Right cardiac atrium (tissue), 5 donors: ENCODE measurements around the gene CHST15. TPM values are rescaled to one million over a fixed set of nuclear protein-coding genes. Genes with fewer than 3 reads are reported as not detected.

Experiments
- ATAC-seq, 2 donors: fragments of 200-7000 bp; cut with Tn5 transposase; one replicate each; pipeline versions ENCODE4 v1.8.0 to v1.9.1; 2020; ENCODE audit warnings: moderate library complexity in 2 of 2, mild to moderate bottlenecking in 1 of 2
- DNase-seq, 3 donors: peaks; one replicate each; pipeline ENCODE4 v3.0.0-alpha.2; 2020
- H3K27ac ChIP-seq: one replicate; pipeline ENCODE4 v1.5.1; 2013; ENCODE audit warnings: mild to moderate bottlenecking, low read length, control low read depth, moderate library complexity
- H3K27me3 ChIP-seq: one replicate; pipeline ENCODE4 v1.6.1; 2013; ENCODE audit not compliant: control insufficient read depth, insufficient read depth
- H3K4me1 ChIP-seq: one replicate; pipeline ENCODE4 v1.6.1; 2013; ENCODE audit warnings: low read length; ENCODE audit not compliant: control insufficient read depth, insufficient read depth
- H3K4me3 ChIP-seq: one replicate; pipeline ENCODE4 v1.5.1; 2013; ENCODE audit warnings: low read length, control low read depth
- H3K9me3 ChIP-seq: one replicate; pipeline ENCODE4 v1.6.1; 2013; ENCODE audit warnings: low read length; ENCODE audit not compliant: control insufficient read depth
- WGBS: extraction: QIAGEN DNeasy Blood & Tissue Kit; methylation state at CpG from one replicate; pipeline ENCODE4 v1.1.7; 2013; 5-methylcytosine and 5-hydroxymethylcytosine counted together
- intact Hi-C, 4 donors: fragments of 100-400 bp; cut with DNase I; formaldehyde crosslinking; loops; one replicate each; pipeline versions ENCODE4 v1.11.0 to v1.14.0; 2022 to 2023
- polyA plus RNA-seq: library from polyadenylated mRNA; stranded (reverse); fragments of 200-250 nt; gene quantifications from one replicate; pipeline ENCODE4 v1.2.3, GENCODE V29; 2013
- total RNA-seq, 4 donors: library from RNA; stranded (reverse); fragmentation: NEBNext Ultra II Directional; extraction: Animal tissue kit (Norgen Biotek cat#: 25700); gene quantifications; one replicate each; pipeline ENCODE4 v1.2.1, GENCODE V29; 2021
- donor health status: healthy with polysubstance abuse.
- donor health status: DM: no; HTN: yes; CAD: no.
- donor health status: DM: no; HTN: no; CAD: no.
- donor health status: DM: no; HTN: yes; CAD: no; lungs with severe emphysema.
- donor health status: DM: yes; HTN: yes; CAD: no.

Gene CHST15
- total and polyA plus RNA-seq, 5 donors, result 2.2 to 11.9 (median 8.2) TPM

GRCh38 chr10:124130198-124130900 is 37.0 kb upstream of the CHST15 start:
- H3K4me3 ChIP-seq, result no peak overlapping the region
- H3K4me1 ChIP-seq, result no peaks in the 10 kb centered on the region
- H3K27ac ChIP-seq, result no peak overlapping the region
- WGBS, result 89% methylated on average over 7 of the region's 7 CpGs
- no peak for ATAC-seq
- no peaks in the 10 kb centered on the region for H3K9me3 ChIP-seq
- DNase-seq, result no peak
- no peaks in the 10 kb centered on the region for H3K27me3 ChIP-seq
- intact Hi-C loops, result no loop called here

DNA sequence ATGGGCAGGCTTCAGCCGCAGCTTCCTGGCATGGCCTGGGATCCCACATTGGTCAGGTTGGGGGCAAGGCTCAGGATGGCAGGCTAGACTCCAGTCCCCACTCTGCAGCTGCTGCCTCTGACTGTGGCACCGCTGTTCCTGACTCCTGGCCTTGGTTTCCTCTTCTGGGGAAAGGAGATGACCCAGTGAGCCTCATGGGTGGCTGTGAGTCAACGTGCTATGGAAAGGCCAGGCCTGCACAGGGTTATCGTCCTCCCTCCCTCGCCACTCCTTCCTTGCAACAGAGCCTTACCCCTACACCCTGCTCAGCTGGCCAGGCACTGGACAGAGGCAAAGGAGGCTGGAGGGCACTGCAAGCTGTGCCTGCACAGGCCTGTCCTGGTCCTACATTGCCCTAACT is 36.1 kb upstream of the CHST15 start:
- H3K9me3 ChIP-seq, result no peaks in the 10 kb centered on the region
- DNase-seq (no peak), ATAC-seq (no peak)
- H3K4me1 ChIP-seq, result no peaks in the 10 kb centered on the region
- H3K27me3 ChIP-seq, result no peaks in the 10 kb centered on the region
- no peak overlapping the region for H3K27ac ChIP-seq
- H3K4me3 ChIP-seq, result no peak overlapping the region
- intact Hi-C loops, result no loop called here
- 93% methylated on average over 5 of the region's 5 CpGs for WGBS

DNA sequence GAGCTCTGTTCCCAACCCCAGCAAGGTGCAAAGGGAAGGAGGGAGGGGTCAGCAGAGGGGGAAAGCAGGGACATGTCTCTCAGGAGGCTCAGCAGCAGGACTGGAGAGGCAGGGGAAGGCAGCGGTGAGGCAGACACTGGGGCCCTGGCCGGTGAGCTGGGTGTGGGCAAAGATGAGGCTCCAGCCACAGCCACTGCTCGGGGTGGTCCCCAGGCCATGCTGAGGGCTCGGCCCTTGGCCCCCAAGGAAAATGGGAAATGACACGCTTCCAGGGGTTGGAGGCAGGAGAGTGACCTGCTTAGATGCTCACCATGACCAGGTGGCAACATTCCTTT is 35.4 kb upstream of the CHST15 start:
- Histone ChIP-seq H3K27ac (no peak overlapping the region), H3K27me3 (no peaks in the 10 kb centered on the region), H3K4me1 (no peaks in the 10 kb centered on the region), H3K4me3 (no peak overlapping the region), H3K9me3 (no peaks in the 10 kb centered on the region)
- intact Hi-C loops, result no loop called here
- 90% methylated on average over 5 of the region's 5 CpGs for WGBS
- DNase-seq (no peak), ATAC-seq (no peak)

- intact Hi-C loops, result no loop called here
- Histone ChIP-seq H3K4me1 (no peaks in the 10 kb centered on the region), H3K4me3 (no peak overlapping the region), H3K27ac (no peak overlapping the region), H3K27me3 (no peaks in the 10 kb centered on the region), H3K9me3 (no peaks in the 10 kb centered on the region)
- WGBS, result 91% methylated on average over 14 of the region's 14 CpGs
- ATAC-seq (no peak), DNase-seq (no peak)
These were observed 34.8 kb upstream of the CHST15 start for GRCh38 chr10:124127965-124128810.

GRCh38 chr10:124127563-124127962 is 34.2 kb upstream of the CHST15 start:
- 95% methylated on average over 9 of the region's 9 CpGs for WGBS
- H3K27ac ChIP-seq, result no peak overlapping the region
- intact Hi-C loops, result no loop called here
- no peaks in the 10 kb centered on the region for H3K27me3 ChIP-seq
- H3K4me1 ChIP-seq, result no peaks in the 10 kb centered on the region
- no peak overlapping the region for H3K4me3 ChIP-seq
- no peak for ATAC-seq
- H3K9me3 ChIP-seq, result no peaks in the 10 kb centered on the region
- DNase-seq, result no peak

DNA sequence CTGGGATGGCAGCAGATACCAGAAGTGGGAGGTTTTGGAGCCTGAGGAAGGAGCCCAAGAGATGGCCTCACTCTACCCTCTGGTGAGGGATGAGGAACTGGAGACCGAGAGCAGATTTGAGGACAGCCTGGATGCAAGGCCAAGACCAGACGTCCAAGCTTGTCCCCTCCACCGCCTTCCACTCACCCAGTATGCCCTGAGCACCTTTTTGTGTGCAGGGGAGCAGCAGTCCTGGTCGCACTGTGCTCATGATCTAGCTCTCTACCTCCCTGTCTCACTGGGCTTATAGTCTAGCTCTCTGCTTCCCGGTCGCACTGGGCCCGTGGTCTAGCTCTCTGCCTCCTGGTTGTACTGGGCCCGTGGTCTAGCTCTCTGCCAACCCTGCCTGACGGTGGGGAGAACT is 33.6 kb upstream of the CHST15 start:
- DNase-seq (no peak), ATAC-seq (no peak)
- H3K27me3 ChIP-seq, result no peaks in the 10 kb centered on the region
- H3K9me3 ChIP-seq, result no peaks in the 10 kb centered on the region
- intact Hi-C loops, result no loop called here
- no peak overlapping the region for H3K27ac ChIP-seq
- H3K4me1 ChIP-seq, result no peaks in the 10 kb centered on the region
- H3K4me3 ChIP-seq, result no peak overlapping the region
- 92% methylated on average over 9 of the region's 9 CpGs for WGBS

DNA sequence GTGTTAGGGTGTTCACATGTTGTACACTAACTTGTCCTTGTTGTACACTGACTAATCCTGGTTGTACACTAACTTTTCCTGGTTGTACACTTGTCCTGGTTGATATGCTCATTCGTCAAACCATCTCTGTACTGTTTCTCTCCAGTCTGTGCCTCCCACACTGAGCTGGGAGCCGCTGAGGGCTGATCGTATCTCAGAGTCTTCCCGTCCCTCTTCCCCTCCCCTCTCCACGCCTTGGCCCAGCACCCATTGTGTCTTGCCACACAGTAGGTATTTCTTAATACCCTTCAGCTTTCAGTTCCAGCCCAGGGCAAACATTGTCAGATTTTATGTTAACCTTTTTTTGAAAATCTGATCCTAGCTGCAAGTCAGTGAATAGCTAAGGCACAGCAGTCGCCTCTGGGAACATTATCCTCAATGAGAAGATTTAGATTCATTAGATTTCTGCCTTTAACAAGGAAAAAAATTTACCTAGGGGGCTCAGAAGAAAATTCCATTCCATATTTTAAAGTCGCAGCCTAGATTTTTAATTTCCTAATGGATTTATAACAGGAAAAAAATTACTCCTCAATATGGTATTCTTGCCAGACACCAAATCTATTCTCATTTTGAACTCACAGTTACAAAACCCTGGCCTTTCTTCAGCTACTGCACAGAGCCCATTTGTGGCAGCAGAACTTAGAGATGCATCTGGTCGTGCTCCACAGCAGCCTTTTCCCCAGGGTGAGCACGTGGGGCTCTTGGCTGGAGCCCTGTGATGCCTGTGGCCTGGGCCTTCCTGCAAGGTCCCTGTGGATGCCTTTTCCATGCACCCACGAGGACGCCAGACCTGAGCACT is 33.0 kb upstream of the CHST15 start:
- no peak for DNase-seq
- no peak overlapping the region for H3K4me3 ChIP-seq
- no peaks in the 10 kb centered on the region for H3K27me3 ChIP-seq
- intact Hi-C loops, result no loop called here
- H3K4me1 ChIP-seq, result no peaks in the 10 kb centered on the region
- no peak overlapping the region for H3K27ac ChIP-seq
- no peaks in the 10 kb centered on the region for H3K9me3 ChIP-seq
- ATAC-seq, result no peak
- WGBS, result 56% methylated on average over 11 of the region's 11 CpGs

DNA sequence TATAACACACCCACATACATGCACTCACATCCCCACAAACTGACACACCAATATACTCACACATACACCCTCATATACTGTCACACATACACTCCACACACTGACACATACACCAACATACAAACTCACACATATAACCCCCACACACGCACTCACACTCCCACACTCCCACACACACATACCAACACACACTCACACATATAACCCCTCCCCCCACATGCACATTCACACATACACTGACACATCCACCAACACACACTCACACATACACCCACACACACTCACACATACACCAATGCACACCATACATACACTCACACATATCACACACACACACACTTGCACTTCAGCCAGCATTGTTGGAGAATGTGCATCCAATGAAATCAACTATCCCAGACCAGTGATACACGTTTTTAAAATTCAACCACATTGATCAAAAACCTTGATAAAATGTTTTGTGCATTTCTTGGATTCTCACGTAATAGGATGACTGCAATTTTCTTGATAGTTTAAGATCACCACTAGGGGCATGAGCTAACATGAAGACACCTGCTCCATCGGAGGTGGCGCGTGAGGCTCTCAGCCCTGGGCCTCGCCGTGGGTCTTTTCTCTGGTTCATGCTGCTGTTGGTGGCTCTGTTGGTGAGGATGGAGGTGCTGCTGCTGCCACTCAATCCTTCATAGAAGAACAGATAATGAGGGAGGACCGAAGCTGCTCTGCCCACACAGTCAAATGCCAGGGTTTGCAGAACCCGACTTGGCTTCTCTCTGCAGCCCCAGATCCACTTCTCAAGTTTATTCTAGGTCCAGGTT is 32.1 kb upstream of the CHST15 start:
- ATAC-seq, result no peak
- no peak for DNase-seq
- H3K4me1 ChIP-seq, result no peaks in the 10 kb centered on the region
- H3K4me3 ChIP-seq, result no peak overlapping the region
- intact Hi-C loops, result no loop called here
- no peaks in the 10 kb centered on the region for H3K9me3 ChIP-seq
- no peak overlapping the region for H3K27ac ChIP-seq
- H3K27me3 ChIP-seq, result no peaks in the 10 kb centered on the region
- 69% methylated on average over 10 of the region's 10 CpGs for WGBS

DNA sequence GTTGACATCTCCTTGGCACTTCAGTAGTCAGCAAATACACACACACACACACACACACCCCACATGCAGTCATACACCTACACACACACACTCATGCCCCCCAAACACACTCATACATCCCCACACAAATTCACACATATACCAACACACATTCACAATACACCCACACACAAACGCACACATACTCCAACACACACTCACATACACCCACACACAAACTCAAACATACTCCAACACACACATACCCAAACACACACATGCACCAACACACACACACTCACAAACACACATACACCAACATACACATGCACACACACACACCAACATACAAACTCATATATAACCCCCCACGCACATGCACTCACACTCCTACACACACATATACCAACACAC is 31.4 kb upstream of the CHST15 start:
- WGBS, result 97% methylated on average over 2 of the region's 2 CpGs
- DNase-seq (no peak), ATAC-seq (no peak)
- intact Hi-C loops, result no loop called here
- Histone ChIP-seq H3K9me3 (no peaks in the 10 kb centered on the region), H3K4me3 (no peak overlapping the region), H3K4me1 (no peaks in the 10 kb centered on the region), H3K27ac (no peak overlapping the region), H3K27me3 (no peaks in the 10 kb centered on the region)

GRCh38 chr10:124124123-124124768 is 30.8 kb upstream of the CHST15 start:
- peaks cover 1% of the 10 kb centered on the region for H3K4me1 ChIP-seq
- H3K27me3 ChIP-seq, result no peaks in the 10 kb centered on the region
- no peak overlapping the region for H3K4me3 ChIP-seq
- no peak for ATAC-seq
- H3K27ac ChIP-seq, result no peak overlapping the region
- H3K9me3 ChIP-seq, result no peaks in the 10 kb centered on the region
- DNase-seq, result no peak
- whole genome bisulfite sequencing, result 68% methylated on average over 10 of the region's 10 CpGs
- intact Hi-C loops, result no loop called here
